Right lobe of liver (tissue), 4 donors: ENCODE measurements around the gene PKM.

ENCODE experiments used
- POLR2A ChIP-seq: fragments of 450-650 bp; IDR thresholded peaks from one replicate; pipeline ENCODE4 v1.6.1; 2017; ENCODE audit warnings: antibody characterized with exemption, mild to moderate bottlenecking
- TF ChIP-seq, protein P1 (sequence below), 4 donors: fragments of 200-600 bp in 3 of 4; fragments of 450-650 bp in 1 of 4; IDR thresholded peaks; one replicate each; pipeline versions ENCODE4 v1.5.1 to v1.8.0; 2016 to 2022; ENCODE audit warnings: antibody characterized with exemption in 4 of 4, mild to moderate bottlenecking in 2 of 4
- donor health status: DM: no; HTN: no; CAD: no.
- donor health status: DM: no; HTN: no; CAD: no.
- donor health status: DM: no; HTN: yes; CAD: no.

DNA sequence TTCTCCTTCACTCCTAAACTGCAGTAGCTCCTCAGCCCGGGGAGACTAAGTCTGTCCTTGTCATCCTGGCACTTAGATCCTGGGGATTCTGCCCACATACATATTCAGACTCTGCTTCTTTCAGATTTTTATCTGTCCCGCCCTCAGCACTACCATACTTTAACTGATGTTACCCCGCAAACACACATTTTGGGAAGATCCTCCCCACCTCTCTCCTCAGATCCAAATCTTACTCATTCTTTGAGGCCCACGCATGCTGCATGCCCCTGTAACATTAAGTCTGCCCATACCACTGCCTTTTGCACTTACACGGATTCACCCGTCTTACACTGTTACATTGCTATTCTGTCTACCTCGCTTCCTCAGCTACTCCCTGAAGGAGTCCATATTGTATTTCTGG is 76.7 kb downstream of the PKM start:
- TF ChIP-seq, protein P1, sequence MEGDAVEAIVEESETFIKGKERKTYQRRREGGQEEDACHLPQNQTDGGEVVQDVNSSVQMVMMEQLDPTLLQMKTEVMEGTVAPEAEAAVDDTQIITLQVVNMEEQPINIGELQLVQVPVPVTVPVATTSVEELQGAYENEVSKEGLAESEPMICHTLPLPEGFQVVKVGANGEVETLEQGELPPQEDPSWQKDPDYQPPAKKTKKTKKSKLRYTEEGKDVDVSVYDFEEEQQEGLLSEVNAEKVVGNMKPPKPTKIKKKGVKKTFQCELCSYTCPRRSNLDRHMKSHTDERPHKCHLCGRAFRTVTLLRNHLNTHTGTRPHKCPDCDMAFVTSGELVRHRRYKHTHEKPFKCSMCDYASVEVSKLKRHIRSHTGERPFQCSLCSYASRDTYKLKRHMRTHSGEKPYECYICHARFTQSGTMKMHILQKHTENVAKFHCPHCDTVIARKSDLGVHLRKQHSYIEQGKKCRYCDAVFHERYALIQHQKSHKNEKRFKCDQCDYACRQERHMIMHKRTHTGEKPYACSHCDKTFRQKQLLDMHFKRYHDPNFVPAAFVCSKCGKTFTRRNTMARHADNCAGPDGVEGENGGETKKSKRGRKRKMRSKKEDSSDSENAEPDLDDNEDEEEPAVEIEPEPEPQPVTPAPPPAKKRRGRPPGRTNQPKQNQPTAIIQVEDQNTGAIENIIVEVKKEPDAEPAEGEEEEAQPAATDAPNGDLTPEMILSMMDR (IDR thresholded peaks at IDR 0.05) = no peak
- no peak for TF ChIP-seq POLR2A
